H9 (cell line): Measurements from ENCODE around the gene MYO5B. TPM values are rescaled to one million over a fixed set of nuclear protein-coding genes. Genes with fewer than 3 reads are reported as not detected.

Source experiments
- DNase-seq: peaks from one replicate; pipeline ENCODE4 v3.0.0-alpha.2; 2017
- H2AFZ ChIP-seq: one replicate; pipeline ENCODE4 v1.6.1; 2013; ENCODE audit warnings: mild to moderate bottlenecking, low read length, control low read depth, moderate library complexity
- H2AK5ac ChIP-seq: 2 replicates; pipeline ENCODE4 v1.6.1; 2013; ENCODE audit warnings: low read length, control low read depth, mixed read lengths; ENCODE audit not compliant: insufficient read length
- H2BK120ac ChIP-seq: one replicate; pipeline ENCODE4 v1.6.1; 2013; ENCODE audit warnings: low read depth, mild to moderate bottlenecking, low read length, control low read depth, inconsistent platforms; ENCODE audit not compliant: poor library complexity, severe bottlenecking
- H2BK12ac ChIP-seq: 2 replicates; pipeline ENCODE4 v1.6.1; 2013; ENCODE audit warnings: low read length, control low read depth, mixed read lengths, low read depth; ENCODE audit not compliant: insufficient read length
- H2BK15ac ChIP-seq: 2 replicates; pipeline ENCODE4 v1.6.1; 2013; ENCODE audit warnings: low read depth, low read length, control low read depth
- H2BK20ac ChIP-seq: one replicate; pipeline ENCODE4 v1.6.1; 2013; ENCODE audit warnings: low read depth, mild to moderate bottlenecking, low read length, control low read depth, inconsistent platforms; ENCODE audit not compliant: poor library complexity, severe bottlenecking
- H2BK5ac ChIP-seq: 2 replicates; pipeline ENCODE4 v1.6.1; 2013; ENCODE audit warnings: low read length, control low read depth, mixed read lengths; ENCODE audit not compliant: insufficient read length
- H3K14ac ChIP-seq: 2 replicates; pipeline ENCODE4 v1.6.1; 2013; ENCODE audit warnings: low read length, control low read depth; ENCODE audit not compliant: insufficient read depth
- H3K18ac ChIP-seq: 2 replicates; pipeline ENCODE4 v1.6.1; 2013; ENCODE audit warnings: low read depth, mild to moderate bottlenecking, mixed read lengths, low read length, control low read depth; ENCODE audit not compliant: insufficient read length
- H3K23ac ChIP-seq: 2 replicates; pipeline ENCODE4 v1.6.1; 2013; ENCODE audit warnings: low read length, control low read depth, mixed read lengths, low read depth; ENCODE audit not compliant: insufficient read length
- H3K23me2 ChIP-seq: 2 replicates; pipeline ENCODE4 v1.6.1; 2013; ENCODE audit warnings: low read depth, mild to moderate bottlenecking, mixed read lengths, low read length, control low read depth; ENCODE audit not compliant: insufficient read length, poor library complexity, severe bottlenecking
- H3K27ac ChIP-seq: 2 replicates; pipeline ENCODE4 v1.5.1; 2013; ENCODE audit warnings: low read length, control low read depth, mixed read lengths, low read depth; ENCODE audit not compliant: insufficient read length
- H3K27me3 ChIP-seq: 2 replicates; pipeline ENCODE4 v1.6.1; 2013; ENCODE audit warnings: low read length, control low read depth, inconsistent platforms; ENCODE audit not compliant: insufficient read depth
- H3K4ac ChIP-seq: 2 replicates; pipeline ENCODE4 v1.6.1; 2013; ENCODE audit warnings: low read depth, mild to moderate bottlenecking, control low read depth, inconsistent platforms, low read length, moderate library complexity
- H3K4me1 ChIP-seq: 2 replicates; pipeline ENCODE4 v1.6.1; 2013; ENCODE audit warnings: low read length, control low read depth, inconsistent platforms; ENCODE audit not compliant: insufficient read depth
- H3K4me2 ChIP-seq: 2 replicates; pipeline ENCODE4 v1.6.1; 2013; ENCODE audit warnings: low read length, control low read depth, mixed read lengths; ENCODE audit not compliant: insufficient read length, insufficient read depth
- H3K56ac ChIP-seq: 2 replicates; pipeline ENCODE4 v1.6.1; 2013; ENCODE audit warnings: low read depth, mild to moderate bottlenecking, mixed read lengths, low read length, control low read depth; ENCODE audit not compliant: insufficient read length
- H3K79me1 ChIP-seq: 2 replicates; pipeline ENCODE4 v1.6.1; 2013; ENCODE audit warnings: low read depth, mild to moderate bottlenecking, moderate library complexity, low read length, control low read depth, inconsistent platforms; ENCODE audit not compliant: insufficient read depth, poor library complexity, severe bottlenecking
- H3K79me2 ChIP-seq: 2 replicates; pipeline ENCODE4 v1.6.1; 2013; ENCODE audit warnings: low read length, control low read depth, inconsistent platforms; ENCODE audit not compliant: insufficient read depth
- H3K9ac ChIP-seq: 2 replicates; pipeline ENCODE4 v1.6.1; 2013; ENCODE audit warnings: low read length, control low read depth, mixed read lengths; ENCODE audit not compliant: insufficient read length; ENCODE audit errors: extremely low read depth
- H3K9me3 ChIP-seq: one replicate; pipeline ENCODE4 v1.6.1; 2013; ENCODE audit warnings: low read depth, low read length, inconsistent platforms; ENCODE audit not compliant: control insufficient read depth
- H3T11ph ChIP-seq: one replicate; pipeline ENCODE4 v1.6.1; 2013; ENCODE audit warnings: mild to moderate bottlenecking, low read length, control low read depth, inconsistent platforms
- H4K20me1 ChIP-seq: one replicate; pipeline ENCODE4 v1.6.1; 2013; ENCODE audit not compliant: control insufficient read depth, insufficient read length, insufficient read depth
- H4K5ac ChIP-seq: 2 replicates; pipeline ENCODE4 v1.6.1; 2013; ENCODE audit warnings: low read depth, mild to moderate bottlenecking, mixed read lengths, low read length, control low read depth; ENCODE audit not compliant: insufficient read length
- H4K8ac ChIP-seq: replicated peaks from 2 replicates; pipeline ENCODE4 v1.6.1; 2013; ENCODE audit warnings: low read length, control low read depth, mixed read lengths, low read depth; ENCODE audit not compliant: insufficient read length
- H4K91ac ChIP-seq: 2 replicates; pipeline ENCODE4 v1.6.1; 2013; ENCODE audit warnings: low read depth, mild to moderate bottlenecking, moderate library complexity, mixed read lengths, low read length, control low read depth; ENCODE audit not compliant: insufficient read length
- H3K27ac Mint-ChIP-seq, 3 experiments: 2 replicates in 2 of 3; 3 replicates in 1 of 3; pipeline ENCODE4 v1.8.0; 2020 to 2021; ENCODE audit warnings: mixed read lengths in 3 of 3, mild to moderate bottlenecking in 1 of 3, moderate library complexity in 1 of 3
- H3K27me3 Mint-ChIP-seq: 2 replicates; pipeline ENCODE4 v1.8.0; 2021; ENCODE audit warnings: low read depth, mild to moderate bottlenecking, moderate library complexity, mixed read lengths
- H3K36me3 Mint-ChIP-seq, 3 experiments: 2 replicates in 2 of 3; 3 replicates in 1 of 3; pipeline ENCODE4 v1.8.0; 2020 to 2021; ENCODE audit warnings: low read depth in 3 of 3, mixed read lengths in 3 of 3; ENCODE audit not compliant: insufficient read depth in 1 of 3
- H3K4me1 Mint-ChIP-seq, 2 experiments: 2 replicates each; pipeline ENCODE4 v1.8.0; 2020; ENCODE audit warnings: mixed read lengths in 2 of 2
- H3K4me3 Mint-ChIP-seq, 2 experiments: 2 replicates in 1 of 2; 3 replicates in 1 of 2; pipeline ENCODE4 v1.8.0; 2020 to 2021; ENCODE audit warnings: mild to moderate bottlenecking in 2 of 2, mixed read lengths in 2 of 2, moderate library complexity in 1 of 2
- H3K9me3 Mint-ChIP-seq, 2 experiments: 2 replicates in 1 of 2; 3 replicates in 1 of 2; pipeline ENCODE4 v1.8.0; 2020; ENCODE audit warnings: mild to moderate bottlenecking in 2 of 2, mixed read lengths in 2 of 2, moderate library complexity in 1 of 2
- WGBS: extraction: QIAGEN DNeasy Blood & Tissue Kit; methylation state at CpG from one replicate; pipeline ENCODE4 v1.1.7; 2013; ENCODE audit warnings: missing lambda C conversion rate, low lambda C conversion rate, mixed read lengths; ENCODE audit not compliant: insufficient read length; ENCODE audit errors: extremely low coverage; 5-methylcytosine and 5-hydroxymethylcytosine counted together
- total RNA-seq: library from RNA; stranded (reverse); gene quantifications from 2 replicates; pipeline ENCODE4 v1.2.1, GENCODE V29; 2021
- TF ChIP-seq, protein P1 (sequence below): fragments of 200-600 bp; sonication (generic); conservative IDR thresholded peaks from 3 replicates; pipeline ENCODE4 v1.8.0; 2021; ENCODE audit warnings: antibody characterized with exemption, mild to moderate bottlenecking

Gene MYO5B
- total RNA-seq, 1 experiment from 2014 or later, result 9.3 TPM

DNA sequence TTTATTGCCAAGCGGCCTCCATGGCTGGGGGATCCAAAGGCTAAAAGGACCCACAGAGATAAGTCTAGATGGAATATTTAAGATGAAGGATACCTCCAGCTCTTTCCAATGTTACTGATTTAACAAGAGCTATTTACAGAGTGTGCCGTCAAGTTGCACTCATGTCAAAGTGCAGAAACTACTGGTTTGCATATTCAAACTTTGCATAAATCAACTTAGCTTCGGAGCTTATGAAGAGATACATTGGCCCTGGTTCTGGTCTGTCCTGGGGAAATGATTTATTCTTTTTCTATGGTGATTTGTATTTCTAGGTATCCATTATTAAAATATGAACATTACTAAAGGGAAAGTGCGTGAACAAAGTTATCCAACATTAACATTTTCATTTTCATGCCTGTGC, 14.4 kb upstream of the MYO5B start:
- no peaks in the 10 kb centered on the region for H4K20me1 ChIP-seq
- H3K14ac ChIP-seq, result no peak overlapping the region
- H3K4me2 ChIP-seq, result no peak overlapping the region
- no peak overlapping the region for H3K4ac ChIP-seq
- H3K9ac ChIP-seq, result no peak overlapping the region
- H3K4me3 Mint-ChIP-seq, result no peak overlapping the region
- peaks cover under 1 to 2% of the 10 kb centered on the region in 2 experiments; a peak in 3 of 4 replicates for H3K4me1 Mint-ChIP-seq
- no peaks in the 10 kb centered on the region for H3K79me2 ChIP-seq
- H2BK120ac ChIP-seq, result no peak overlapping the region
- no CpG with 5 or more reads among the region's 4 CpGs for WGBS
- no peak overlapping the region for H4K5ac ChIP-seq
- H3K27me3 Mint-ChIP-seq, result peaks cover 3% of the 10 kb centered on the region; the same call in 1 of the 2 replicates
- no peaks in the 10 kb centered on the region for H3K9me3 ChIP-seq
- H4K8ac ChIP-seq, result no peak overlapping the region
- no peak overlapping the region for H4K91ac ChIP-seq
- H2BK12ac ChIP-seq, result no peak overlapping the region
- H3K23ac ChIP-seq, result no peak overlapping the region
- no peaks in the 10 kb centered on the region for H3K23me2 ChIP-seq
- no peak overlapping the region for H3K56ac ChIP-seq
- H2BK15ac ChIP-seq, result no peak overlapping the region
- no peaks in the 10 kb centered on the region for H3K79me1 ChIP-seq
- no peak overlapping the region for H3K27ac Mint-ChIP-seq
- no peak overlapping the region for H2BK5ac ChIP-seq
- no peak overlapping the region for H2BK20ac ChIP-seq
- H3K4me1 ChIP-seq, result no peaks in the 10 kb centered on the region
- H2AFZ ChIP-seq, result no peak overlapping the region
- H3T11ph ChIP-seq, result no peak overlapping the region
- no peak for DNase-seq
- no peak overlapping the region for H2AK5ac ChIP-seq
- TF ChIP-seq, protein P1, sequence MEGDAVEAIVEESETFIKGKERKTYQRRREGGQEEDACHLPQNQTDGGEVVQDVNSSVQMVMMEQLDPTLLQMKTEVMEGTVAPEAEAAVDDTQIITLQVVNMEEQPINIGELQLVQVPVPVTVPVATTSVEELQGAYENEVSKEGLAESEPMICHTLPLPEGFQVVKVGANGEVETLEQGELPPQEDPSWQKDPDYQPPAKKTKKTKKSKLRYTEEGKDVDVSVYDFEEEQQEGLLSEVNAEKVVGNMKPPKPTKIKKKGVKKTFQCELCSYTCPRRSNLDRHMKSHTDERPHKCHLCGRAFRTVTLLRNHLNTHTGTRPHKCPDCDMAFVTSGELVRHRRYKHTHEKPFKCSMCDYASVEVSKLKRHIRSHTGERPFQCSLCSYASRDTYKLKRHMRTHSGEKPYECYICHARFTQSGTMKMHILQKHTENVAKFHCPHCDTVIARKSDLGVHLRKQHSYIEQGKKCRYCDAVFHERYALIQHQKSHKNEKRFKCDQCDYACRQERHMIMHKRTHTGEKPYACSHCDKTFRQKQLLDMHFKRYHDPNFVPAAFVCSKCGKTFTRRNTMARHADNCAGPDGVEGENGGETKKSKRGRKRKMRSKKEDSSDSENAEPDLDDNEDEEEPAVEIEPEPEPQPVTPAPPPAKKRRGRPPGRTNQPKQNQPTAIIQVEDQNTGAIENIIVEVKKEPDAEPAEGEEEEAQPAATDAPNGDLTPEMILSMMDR, result no peak
- no peaks in the 10 kb centered on the region for H3K27me3 ChIP-seq
- no peaks in the 10 kb centered on the region for H3K9me3 Mint-ChIP-seq
- H3K36me3 Mint-ChIP-seq, result no peaks in the 10 kb centered on the region
- H3K27ac ChIP-seq, result no peak overlapping the region
- H3K18ac ChIP-seq, result no peak overlapping the region
